K562 (cell line): Measurements from ENCODE around the gene PLAAT5. TPM values are rescaled to one million over a fixed set of nuclear protein-coding genes. Genes with fewer than 3 reads are reported as not detected.

Experiments
- ATAC-seq: fragments of 200-7000 bp; cut with Tn5 transposase; 3 replicates; pipeline ENCODE4 v1.9.1; 2020; ENCODE audit warnings: moderate library complexity
- BruUV-seq: library from RNA; stranded (reverse); fragments of 400-500 nt; replicated peaks from 2 replicates; lab custom pipeline; 2021; lab: Mats Ljungman, UMichigan
- CTCF ChIA-PET: fragments of 300-600 bp; formaldehyde crosslinking; extraction: SDS; loops from one replicate; lab custom pipeline; 2021; ENCODE audit warnings: low intra/inter-chr PET ratio; lab: Yijun Ruan, JAX
- POLR2A ChIA-PET: fragments of 300-600, 350-650 bp; sonication (Branson Sonifier 250); formaldehyde crosslinking; extraction: SDS; loops from one replicate; lab custom pipeline; 2021; ENCODE audit warnings: antibody characterized with exemption, inconsistent platforms; lab: Yijun Ruan, JAX
- DNase-seq, 4 experiments: peaks; one replicate each; pipeline versions ENCODE4 v3.0.0 to v3.0.0-alpha.2; 2011 to 2018; ENCODE audit warnings: low spot score in 3 of 4, mixed read lengths in 3 of 4; ENCODE audit errors: extremely low read depth in 1 of 4
- FAIRE-seq: peaks from 2 replicates; lab custom pipeline; 2011; peaks lifted over from hg19 to GRCh38; lab: Jason Lieb, UNC
- H2AFZ ChIP-seq: 2 replicates; pipeline ENCODE4 v1.6.0; 2011; ENCODE audit warnings: low read depth, low read length, control low read depth, inconsistent platforms
- H3K27ac ChIP-seq: fragments of 200-600 bp; 3 replicates; pipeline ENCODE4 v1.8.0; 2011; ENCODE audit warnings: low read depth, mild to moderate bottlenecking, control low read depth, inconsistent platforms, low read length, moderate library complexity, mixed read lengths; ENCODE audit errors: extremely low read depth
- H3K27me3 ChIP-seq, 2 experiments: fragments of 300-600 bp in 1 of 2; 2 replicates in 1 of 2; 3 replicates in 1 of 2; pipeline versions ENCODE4 v1.6.0 to v1.8.0; 2011; ENCODE audit warnings: inconsistent platforms in 2 of 2, low read length in 2 of 2, mild to moderate bottlenecking in 1 of 2, mixed read lengths in 1 of 2, moderate library complexity in 1 of 2; ENCODE audit not compliant: control insufficient read depth in 2 of 2, insufficient read depth in 2 of 2
- H3K36me3 ChIP-seq: fragments of 300-600 bp; 3 replicates; pipeline ENCODE4 v1.8.0; 2011; ENCODE audit warnings: mild to moderate bottlenecking, low read length, inconsistent platforms; ENCODE audit not compliant: control insufficient read depth, insufficient read depth
- H3K4me1 ChIP-seq, 2 experiments: fragments of 200-600 bp in 1 of 2; replicated peaks in 1 of 2; 2 replicates in 1 of 2; 3 replicates in 1 of 2; pipeline versions ENCODE4 v1.5.1 to v1.8.0; 2011; ENCODE audit warnings: inconsistent platforms in 2 of 2, low read length in 2 of 2, mild to moderate bottlenecking in 1 of 2, mixed read lengths in 1 of 2, moderate library complexity in 1 of 2; ENCODE audit not compliant: control insufficient read depth in 2 of 2, insufficient read depth in 2 of 2
- H3K4me2 ChIP-seq: 2 replicates; pipeline ENCODE4 v1.6.1; 2011; ENCODE audit warnings: low read length, control low read depth, inconsistent platforms, mixed read lengths; ENCODE audit not compliant: insufficient read depth
- H3K4me3 ChIP-seq: fragments of 200-600 bp; sonication (generic), shearing (Covaris generic); 2 replicates; pipeline ENCODE4 v1.5.1; 2016; ENCODE audit warnings: control low read depth, inconsistent platforms
- H3K79me2 ChIP-seq: fragments of 200-600 bp; 3 replicates; pipeline ENCODE4 v1.8.0; 2011; ENCODE audit warnings: low read length, inconsistent platforms; ENCODE audit not compliant: control insufficient read depth, insufficient read depth
- H3K9ac ChIP-seq, 2 experiments: 2 replicates each; pipeline versions ENCODE4 v1.6.0 to v1.6.1; 2011; ENCODE audit warnings: low read depth in 2 of 2, low read length in 2 of 2, control low read depth in 1 of 2, inconsistent platforms in 1 of 2, mild to moderate bottlenecking in 1 of 2, mixed read lengths in 1 of 2; ENCODE audit not compliant: insufficient read depth in 1 of 2
- H3K9me1 ChIP-seq: one replicate; pipeline ENCODE4 v1.6.0; 2011; ENCODE audit warnings: inconsistent platforms, mild to moderate bottlenecking, low read length, moderate library complexity; ENCODE audit not compliant: control insufficient read depth, insufficient read depth
- H3K9me3 ChIP-seq: replicated peaks from 2 replicates; pipeline ENCODE4 v1.5.1; 2011; ENCODE audit warnings: low read depth, low read length, inconsistent platforms; ENCODE audit not compliant: control insufficient read depth, insufficient read depth
- H4K20me1 ChIP-seq: replicated peaks from 2 replicates; pipeline ENCODE4 v1.6.1; 2011; ENCODE audit warnings: low read length, inconsistent platforms, mixed read lengths; ENCODE audit not compliant: control insufficient read depth, insufficient read depth
- FOXJ3 ChIP-seq: sonication (generic); formaldehyde crosslinking; IDR thresholded peaks from 2 replicates; pipeline ENCODE4 v1.4.0; 2020; ENCODE audit warnings: mild to moderate bottlenecking, missing genetic modification reagents
- JUN ChIP-seq, 2 experiments: sonication (generic) in 1 of 2; formaldehyde crosslinking in 1 of 2; IDR thresholded peaks; 2 replicates each; pipeline versions ENCODE4 v1.6.1 to v1.8.0; 2012 to 2022; ENCODE audit warnings: borderline replicate concordance in 2 of 2, mild to moderate bottlenecking in 2 of 2, improper control_type of control experiment in 1 of 2, low read depth in 1 of 2, low read length in 1 of 2, missing genetic modification reagents in 1 of 2
- KDM2B ChIP-seq: fragments of 250-450 bp; sonication (Bioruptor Pico); IDR thresholded peaks from 2 replicates; pipeline ENCODE4 v1.8.0; 2021; ENCODE audit warnings: mild to moderate bottlenecking, moderate library complexity
- SPI1 ChIP-seq: IDR thresholded peaks from 2 replicates; pipeline ENCODE4 v1.6.1; 2011; ENCODE audit warnings: low read depth, low read length, control low read depth, borderline replicate concordance
- ZNF263 ChIP-seq: sonication (generic); formaldehyde crosslinking; IDR thresholded peaks from 2 replicates; pipeline ENCODE4 v1.8.0; 2022; ENCODE audit warnings: mild to moderate bottlenecking, missing genetic modification reagents, borderline replicate concordance
- WGBS: fragments of 100-300 bp; shearing (Covaris generic); methylation state at CpG from one replicate; pipeline ENCODE4 v1.1.6; 2016; ENCODE audit warnings: low coverage, mixed read lengths; ENCODE audit not compliant: insufficient coverage; ENCODE audit errors: missing lambda C conversion rate; 5-methylcytosine and 5-hydroxymethylcytosine counted together
- in situ Hi-C: fragments of 300-500 bp; cut with MboI; formaldehyde crosslinking; loops from 4 replicates; pipeline ENCODE4 v1.15.0; 2018; ENCODE audit warnings: inconsistent platforms, mixed read lengths
- intact Hi-C: fragments of 100-400 bp; cut with micrococcal nuclease; formaldehyde crosslinking; loops from 2 replicates; pipeline ENCODE4 v1.14.2; 2022
- polyA plus RNA-seq, 8 experiments: library from polyadenylated mRNA; depleted of rRNA in 4 of 8; stranded (reverse) in 5 of 8; unstranded in 3 of 8; fragments of >200 nt; fragmentation: Nextera tagmentation in 2 of 8; fragmentation: Illumina TruSeq in 1 of 8; extraction: Ambion mirVana in 2 of 8; extraction: Trizol in 1 of 8; gene quantifications; 2 replicates each; pipeline versions ENCODE4 v1.2.1 to v1.2.3, GENCODE V29; 2011 to 2014; ENCODE audit warnings: inconsistent platforms in 1 of 8, missing spikeins in 1 of 8
- total RNA-seq, 7 experiments: library from RNA; depleted of rRNA in 6 of 7; stranded (reverse); fragments of >200 nt in 6 of 7; fragmentation: Illumina TruSeq in 2 of 7; extraction: Trizol in 2 of 7; gene quantifications; 2 replicates each; pipeline versions ENCODE4 v1.2.1 to v1.2.3, GENCODE V29; 2011 to 2021; ENCODE audit warnings: low replicate concordance in 1 of 7
- TF ChIP-seq, protein P1 (sequence below): fragments of 450-650 bp; IDR thresholded peaks from one replicate; pipeline ENCODE4 v1.6.1; 2018; ENCODE audit warnings: mild to moderate bottlenecking, moderate library complexity; ENCODE audit not compliant: partially characterized antibody

PLAAT5 gene
- total and polyA plus RNA-seq, 9 of the 15 experiments (the other 6 are each of a cell fraction or from before 2014, with no cell fraction given): not detected

DNA sequence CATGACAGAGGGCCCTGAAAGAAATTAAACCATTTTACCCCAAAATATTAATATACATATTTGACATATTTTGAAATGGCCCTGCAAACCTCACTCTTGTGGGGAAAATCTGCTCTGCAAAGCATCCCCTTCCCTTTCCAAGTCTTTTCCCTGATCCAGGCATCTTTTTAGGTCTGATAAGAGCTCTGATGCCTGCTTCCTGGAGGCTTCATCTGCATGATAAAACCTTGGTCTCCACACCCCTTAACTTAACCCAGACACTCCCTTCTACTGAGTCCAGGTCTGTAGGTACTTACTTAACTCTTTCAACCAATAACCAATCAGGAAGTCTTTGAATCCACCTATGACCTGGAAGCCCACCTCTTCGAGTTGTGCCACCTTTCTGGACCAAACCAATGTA lies 13.1 kb upstream of the PLAAT5 start:
- ATAC-seq (no peak), FAIRE-seq (no peak), DNase-seq (no peak)
- Histone ChIP-seq H3K4me1 (peaks cover 35 to 57% of the 10 kb centered on the region in 2 experiments), H3K9me3 (peaks cover 4% of the 10 kb centered on the region; the same call in 1 of the 2 replicates), H3K4me2 (no peak overlapping the region), H3K36me3 (no peaks in the 10 kb centered on the region), H3K27me3 (no peaks in the 10 kb centered on the region), H4K20me1 (no peaks in the 10 kb centered on the region), H3K9me1 (no peaks in the 10 kb centered on the region), H2AFZ (no peak overlapping the region), H3K27ac (no peak overlapping the region), H3K4me3 (no peak overlapping the region), H3K9ac (no peak overlapping the region), H3K79me2 (no peaks in the 10 kb centered on the region)
- BruUV-seq: no TSS peak
- ChIA-PET POLR2A (interaction anchor here (0.5 to 1.0 kb wide), 3 partner anchors 9 to 470 kb away, joined by 3 to 6 read pairs (median 3); partner anchors contain the start of gene COX8A), CTCF (no interaction called here)
- intact Hi-C loops (no loop called here), in situ Hi-C loops (no loop called here)
- 24% methylated on average over 1 of the region's 1 CpG for WGBS
- TF ChIP-seq FOXJ3 (no peak), KDM2B (CRISPR knock-in tag) (no peak), ZNF263 (CRISPR knock-in tag) (no peak)
- TF ChIP-seq, protein P1, sequence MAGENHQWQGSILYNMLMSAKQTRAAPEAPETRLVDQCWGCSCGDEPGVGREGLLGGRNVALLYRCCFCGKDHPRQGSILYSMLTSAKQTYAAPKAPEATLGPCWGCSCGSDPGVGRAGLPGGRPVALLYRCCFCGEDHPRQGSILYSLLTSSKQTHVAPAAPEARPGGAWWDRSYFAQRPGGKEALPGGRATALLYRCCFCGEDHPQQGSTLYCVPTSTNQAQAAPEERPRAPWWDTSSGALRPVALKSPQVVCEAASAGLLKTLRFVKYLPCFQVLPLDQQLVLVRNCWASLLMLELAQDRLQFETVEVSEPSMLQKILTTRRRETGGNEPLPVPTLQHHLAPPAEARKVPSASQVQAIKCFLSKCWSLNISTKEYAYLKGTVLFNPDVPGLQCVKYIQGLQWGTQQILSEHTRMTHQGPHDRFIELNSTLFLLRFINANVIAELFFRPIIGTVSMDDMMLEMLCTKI: no peak

DNA sequence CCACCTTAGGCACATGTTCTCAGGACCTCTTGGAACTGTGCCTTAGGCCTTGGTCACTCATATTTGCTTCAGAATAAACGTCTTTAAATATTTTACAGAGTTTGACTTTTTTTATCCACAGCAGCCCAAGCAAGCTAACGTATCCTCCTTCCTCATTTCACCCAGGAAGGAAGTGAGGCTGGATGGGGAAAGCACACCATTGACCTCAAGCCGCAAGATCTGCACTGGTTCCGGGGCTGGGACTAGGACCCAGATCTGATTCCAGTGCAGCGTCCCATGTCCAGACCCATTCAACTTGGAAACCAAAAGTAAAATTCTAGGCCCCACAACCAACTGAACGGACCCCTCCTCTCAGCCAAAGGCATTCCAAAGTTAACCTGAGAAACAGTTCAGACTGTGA lies 12.5 kb upstream of the PLAAT5 start:
- peaks cover 4% of the 10 kb centered on the region; the same call in 1 of the 2 replicates for H3K9me3 ChIP-seq
- ATAC-seq: no peak
- CTCF ChIA-PET: no interaction called here

More for the DNA sequence above, 12.5 kb upstream of the PLAAT5 start:
- TF ChIP-seq JUN (IDR thresholded peaks at IDR 0.05; ENCODE audit: borderline replicate concordance, low read depth, low read length): no peak
- TF ChIP-seq JUN (CRISPR knock-in tag; IDR thresholded peaks at IDR 0.05; ENCODE audit: borderline replicate concordance): no peak
- TF ChIP-seq SPI1: peak; percentile 50; the same call in 1 of the 2 replicates
- no TSS peak for BruUV-seq
- Histone ChIP-seq H2AFZ (peak overlapping the region; percentile 7; the same call in 1 of the 2 replicates), H3K9me1 (no peaks in the 10 kb centered on the region), H3K4me3 (no peak overlapping the region), H3K27ac (no peak overlapping the region), H3K4me1 (peaks cover 32 to 57% of the 10 kb centered on the region in 2 experiments), H3K79me2 (no peaks in the 10 kb centered on the region), H3K4me2 (no peak overlapping the region), H3K36me3 (no peaks in the 10 kb centered on the region), H4K20me1 (no peaks in the 10 kb centered on the region), H3K27me3 (no peaks in the 10 kb centered on the region), H3K9ac (peak overlapping the region in 1 of 2 experiments; percentile 56; a peak in 1 of 4 replicates)
- intact Hi-C loops (no loop called here), in situ Hi-C loops (no loop called here)
- no peak for DNase-seq
- POLR2A ChIA-PET: no interaction called here
- WGBS: 39% methylated on average over 6 of the region's 6 CpGs
- FAIRE-seq: no peak
